ENCODE data around the gene RAB24.
"Not testable (repeated sequence)": the region's sequence is repeated elsewhere in the genome, so short reads cannot be mapped to it uniquely, and the experiment has no call there.

Gene RAB24

GRCh38 chr5:177269232-177269895 is 34.2 kb downstream of the RAB24 start:
- TF ChIP-seq CTCF (conservative IDR thresholded peaks at IDR 0.05; ENCODE audit: low read length), result no peak
- H3K4me3 ChIP-seq (ENCODE audit: low read length), result no peak overlapping the region
- no peak for DNase-seq (ENCODE audit: low read depth)

DNA sequence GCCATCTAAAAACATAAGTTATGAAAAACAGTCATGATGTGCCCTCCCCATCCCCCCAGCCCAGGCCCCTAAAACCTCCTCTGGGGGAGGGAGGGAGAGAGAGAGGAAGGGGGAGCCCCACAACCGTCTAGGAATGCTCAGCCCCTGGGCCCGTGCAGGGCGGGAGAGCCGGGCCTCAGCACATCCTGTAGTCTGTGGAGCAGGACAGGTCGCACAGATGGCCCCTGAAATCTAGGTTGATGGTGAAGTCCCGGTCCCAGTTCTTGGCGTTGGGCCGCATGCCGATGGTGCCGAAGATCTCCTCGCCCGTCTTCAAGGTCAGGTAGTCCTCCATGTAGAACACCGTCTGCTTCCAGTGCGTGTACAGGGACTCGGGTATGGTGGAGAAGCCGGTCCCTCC is 38.1 kb downstream of the RAB24 start:
- DNase-seq (ENCODE audit: low read depth), result no peak
- no peak overlapping the region for H3K4me3 ChIP-seq (ENCODE audit: low read length)
- TF ChIP-seq CTCF (conservative IDR thresholded peaks at IDR 0.05; ENCODE audit: low read length), result no peak

- TF ChIP-seq CTCF (conservative IDR thresholded peaks at IDR 0.05; ENCODE audit: low read length), result no peak
- no peak for DNase-seq (ENCODE audit: low read depth)
- H3K4me3 ChIP-seq (ENCODE audit: low read length), result no peak overlapping the region
Observed at GRCh38 chr5:177264178-177264577, 39.3 kb downstream of the RAB24 start.

GRCh38 chr5:177261510-177261909 is 42.0 kb downstream of the RAB24 start:
- no peak for DNase-seq (ENCODE audit: low read depth)
- no peak for TF ChIP-seq CTCF (conservative IDR thresholded peaks at IDR 0.05; ENCODE audit: low read length)

GRCh38 chr5:177260961-177261360 is 42.6 kb downstream of the RAB24 start:
- no peak for TF ChIP-seq CTCF (conservative IDR thresholded peaks at IDR 0.05; ENCODE audit: low read length)
- no peak overlapping the region for H3K4me3 ChIP-seq (ENCODE audit: low read length)
- no peak for DNase-seq (ENCODE audit: low read depth)

More at GRCh38 chr5:177261510-177261909, 42.0 kb downstream of the RAB24 start:
- no peak overlapping the region for H3K4me3 ChIP-seq (ENCODE audit: low read length)

GRCh38 chr5:177258711-177259110 is 44.8 kb downstream of the RAB24 start:
- DNase-seq (ENCODE audit: low read depth); H3K4me3 ChIP-seq (ENCODE audit: low read length): not testable (repeated sequence)

DNA sequence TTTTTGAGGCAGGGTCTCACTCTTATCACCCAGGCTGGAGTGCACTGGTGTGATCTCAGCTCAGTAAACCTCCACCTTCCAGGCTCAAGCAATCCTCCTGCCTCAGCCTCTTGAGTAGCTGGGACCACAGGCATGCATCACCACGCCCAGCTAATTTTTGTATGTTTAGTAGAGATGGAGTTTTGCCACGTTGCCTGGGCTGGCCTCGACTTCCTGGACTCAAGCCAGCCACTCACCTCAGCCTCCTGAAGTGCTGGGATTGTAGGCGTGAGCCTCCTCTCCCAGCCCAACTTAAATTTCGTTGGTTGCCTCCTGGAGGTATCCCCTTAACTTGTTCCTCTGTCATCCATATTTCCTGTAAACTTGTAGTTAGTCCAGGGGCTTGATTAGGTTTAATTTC is 47.2 kb downstream of the RAB24 start:
- no peak overlapping the region for H3K4me3 ChIP-seq (ENCODE audit: low read length)
- peak; percentile 9 for DNase-seq (ENCODE audit: low read depth)
- no peak for TF ChIP-seq CTCF (conservative IDR thresholded peaks at IDR 0.05; ENCODE audit: low read length)
